ENCODE data around the gene CDC14B.
A peak's percentile ranks its signal among the peaks of the same experiment; 100 is the strongest.

The CDC14B gene

GRCh38 chr9:96574931-96575351, 44.7 kb downstream of the CDC14B start:
- DNase-seq: no peak
- Histone ChIP-seq H3K27ac (ENCODE audit: low read length, poor library complexity, severe bottlenecking) (no peak overlapping the region), H3K9me3 (ENCODE audit: control insufficient read depth, low read length) (no peaks in the 10 kb centered on the region), H2BK12ac (ENCODE audit: low read length in 2 of 2) (no peak overlapping the region), H2BK120ac (ENCODE audit: low read depth, low read length) (no peak overlapping the region), H3K4me2 (ENCODE audit: low read length, poor library complexity, severe bottlenecking) (no peak overlapping the region), H4K91ac (ENCODE audit: low read length) (no peak overlapping the region), H3K14ac (ENCODE audit: low read length in 2 of 2) (no peak overlapping the region), H2BK15ac (ENCODE audit: low read depth, poor library complexity, severe bottlenecking) (no peak overlapping the region), H3K79me1 (replicated peaks; ENCODE audit: low read length, poor library complexity, severe bottlenecking) (peaks cover 32% of the 10 kb centered on the region), H2BK5ac (ENCODE audit: low read depth, low read length, poor library complexity, severe bottlenecking) (no peak overlapping the region), H3K36me3 (ENCODE audit: control insufficient read depth in 1 of 2, insufficient read depth in 2 of 2, low read depth in 1 of 2, low read length in 2 of 2) (peaks cover 0 to 5% of the 10 kb centered on the region in 2 experiments), H3K4ac (ENCODE audit: low read depth in 1 of 2, low read length in 2 of 2) (no peak overlapping the region), H3K18ac (ENCODE audit: low read depth in 1 of 2, low read length in 2 of 2) (no peak overlapping the region), H3K27me3 (ENCODE audit: control insufficient read depth in 1 of 2, insufficient read depth in 1 of 2, low read length in 2 of 2) (no peaks in the 10 kb centered on the region), H2AK5ac (ENCODE audit: low read length, severe bottlenecking) (no peak overlapping the region), H4K8ac (ENCODE audit: low read length) (no peak overlapping the region), H2AFZ (ENCODE audit: low read depth, low read length) (no peak overlapping the region), H3K4me3 (ENCODE audit: insufficient read depth in 1 of 2, low read depth in 1 of 2, low read length in 2 of 2) (peak overlapping the region in 1 of 2 experiments; percentile 56), H3K4me1 (ENCODE audit: control insufficient read depth, insufficient read depth, low read depth, low read length) (no peaks in the 10 kb centered on the region), H3K9ac (ENCODE audit: low read length) (peak overlapping the region; percentile 56), H3K23ac (ENCODE audit: low read length in 2 of 2) (no peak overlapping the region)
- WGBS: 93% methylated on average over 8 of the region's 8 CpGs

GRCh38 chr9:96574455-96574854, 45.2 kb downstream of the CDC14B start:
- no peak overlapping the region for H4K8ac ChIP-seq (ENCODE audit: low read length)
- no peak overlapping the region for H2BK5ac ChIP-seq (ENCODE audit: low read depth, low read length, poor library complexity, severe bottlenecking)
- no peaks in the 10 kb centered on the region for H3K27me3 ChIP-seq (ENCODE audit: control insufficient read depth in 1 of 2, insufficient read depth in 1 of 2, low read length in 2 of 2)
- no peak overlapping the region for H2BK120ac ChIP-seq (ENCODE audit: low read depth, low read length)
- 100% methylated on average over 1 of the region's 4 CpGs for WGBS
- no peak overlapping the region for H4K91ac ChIP-seq (ENCODE audit: low read length)
- DNase-seq: no peak
- no peak overlapping the region for H2BK12ac ChIP-seq (ENCODE audit: low read length in 2 of 2)
- H2AK5ac ChIP-seq (ENCODE audit: low read length, severe bottlenecking): no peak overlapping the region
- peak overlapping the region in 1 of 2 experiments; percentile 56 for H3K4me3 ChIP-seq (ENCODE audit: insufficient read depth in 1 of 2, low read depth in 1 of 2, low read length in 2 of 2)
- H3K4ac ChIP-seq (ENCODE audit: low read depth in 1 of 2, low read length in 2 of 2): no peak overlapping the region
- H2BK15ac ChIP-seq (ENCODE audit: low read depth, poor library complexity, severe bottlenecking): no peak overlapping the region
- peaks cover 31% of the 10 kb centered on the region for H3K79me1 ChIP-seq (replicated peaks; ENCODE audit: low read length, poor library complexity, severe bottlenecking)
- H3K9ac ChIP-seq (ENCODE audit: low read length): peak overlapping the region; percentile 56
- no peak overlapping the region for H3K4me2 ChIP-seq (ENCODE audit: low read length, poor library complexity, severe bottlenecking)
- no peaks in the 10 kb centered on the region for H3K9me3 ChIP-seq (ENCODE audit: control insufficient read depth, low read length)
- no peak overlapping the region for H3K14ac ChIP-seq (ENCODE audit: low read length in 2 of 2)
- H3K36me3 ChIP-seq (ENCODE audit: control insufficient read depth in 1 of 2, insufficient read depth in 2 of 2, low read depth in 1 of 2, low read length in 2 of 2): peaks cover 0 to 5% of the 10 kb centered on the region in 2 experiments
- no peak overlapping the region for H3K27ac ChIP-seq (ENCODE audit: low read length, poor library complexity, severe bottlenecking)
- no peaks in the 10 kb centered on the region for H3K4me1 ChIP-seq (ENCODE audit: control insufficient read depth, insufficient read depth, low read depth, low read length)
- H2AFZ ChIP-seq (ENCODE audit: low read depth, low read length): no peak overlapping the region
- no peak overlapping the region for H3K23ac ChIP-seq (ENCODE audit: low read length in 2 of 2)
- H3K18ac ChIP-seq (ENCODE audit: low read depth in 1 of 2, low read length in 2 of 2): no peak overlapping the region

- peaks cover 24% of the 10 kb centered on the region for H3K79me1 ChIP-seq (replicated peaks; ENCODE audit: low read length, poor library complexity, severe bottlenecking)
These were observed 52.4 kb downstream of the CDC14B start for GRCh38 chr9:96567203-96567700.

DNA sequence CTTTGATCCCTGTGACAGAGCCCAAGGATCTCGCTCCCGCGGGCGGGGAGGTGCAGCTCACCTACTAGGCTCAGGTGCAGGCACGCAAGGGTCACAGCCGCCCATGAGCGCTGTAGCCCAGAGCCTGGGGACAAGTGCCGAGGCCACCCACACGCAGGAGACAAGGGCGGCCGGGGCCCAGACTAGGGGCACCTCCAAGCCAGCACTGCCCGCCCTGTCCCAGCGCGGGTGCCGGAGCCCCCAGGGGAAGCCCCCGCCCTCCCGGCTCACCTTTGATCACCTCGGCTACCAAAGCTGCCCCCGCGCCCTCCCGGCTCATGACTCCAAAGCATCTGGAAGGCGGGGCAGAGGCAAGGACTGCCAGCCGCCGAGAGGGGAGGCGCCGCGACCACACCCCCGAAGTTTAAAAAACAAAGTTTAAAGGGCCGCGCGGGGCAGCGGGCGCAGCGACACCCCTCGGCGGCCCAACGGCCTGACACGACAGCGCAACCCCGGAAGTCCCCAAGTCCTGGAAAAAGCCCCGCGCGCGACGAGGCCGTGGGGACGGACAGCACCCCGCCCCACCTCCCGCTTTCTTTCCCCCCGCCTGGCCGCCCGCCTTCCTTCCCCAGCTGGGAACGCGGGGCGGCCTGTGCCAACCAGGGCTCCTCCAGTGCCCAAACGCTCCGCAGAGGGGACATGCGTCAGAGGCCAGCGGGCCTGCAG, 53.0 kb downstream of the CDC14B start:
- peak overlapping the region; percentile 95 for H4K91ac ChIP-seq (ENCODE audit: low read length)
- H2AFZ ChIP-seq (ENCODE audit: low read depth, low read length): peak overlapping the region; percentile 94
- peak overlapping the region in 1 of 2 experiments; percentile 97 for H3K14ac ChIP-seq (ENCODE audit: low read length in 2 of 2)
- H3K27me3 ChIP-seq (ENCODE audit: control insufficient read depth in 1 of 2, insufficient read depth in 1 of 2, low read length in 2 of 2): no peaks in the 10 kb centered on the region
- peak overlapping the region in 1 of 2 experiments; percentile 54 for H2BK12ac ChIP-seq (ENCODE audit: low read length in 2 of 2)
- H3K79me1 ChIP-seq (replicated peaks; ENCODE audit: low read length, poor library complexity, severe bottlenecking): peaks cover 19% of the 10 kb centered on the region
- H2AK5ac ChIP-seq (ENCODE audit: low read length, severe bottlenecking): no peak overlapping the region
- peak overlapping the region; percentile 90 for H2BK5ac ChIP-seq (ENCODE audit: low read depth, low read length, poor library complexity, severe bottlenecking)
- H3K4me1 ChIP-seq (ENCODE audit: control insufficient read depth, insufficient read depth, low read depth, low read length): peaks cover 3% of the 10 kb centered on the region
- H3K9ac ChIP-seq (ENCODE audit: low read length): peak overlapping the region; percentile 86
- H3K9me3 ChIP-seq (ENCODE audit: control insufficient read depth, low read length): no peaks in the 10 kb centered on the region
- peak overlapping the region; percentile 78 for H3K4me2 ChIP-seq (ENCODE audit: low read length, poor library complexity, severe bottlenecking)
- peak overlapping the region; percentile 17 to 30 for H3K23ac ChIP-seq (ENCODE audit: low read length in 2 of 2)
- peaks cover 0 to 26% of the 10 kb centered on the region in 2 experiments for H3K36me3 ChIP-seq (ENCODE audit: control insufficient read depth in 1 of 2, insufficient read depth in 2 of 2, low read depth in 1 of 2, low read length in 2 of 2)
- H3K18ac ChIP-seq (ENCODE audit: low read depth in 1 of 2, low read length in 2 of 2): peak overlapping the region; percentile 74 to 94
- peak overlapping the region; percentile 82 to 85 for H3K4me3 ChIP-seq (ENCODE audit: insufficient read depth in 1 of 2, low read depth in 1 of 2, low read length in 2 of 2)
- no peak overlapping the region for H3K27ac ChIP-seq (ENCODE audit: low read length, poor library complexity, severe bottlenecking)
- under 1% methylated on average over 57 of the region's 59 CpGs for WGBS
- peak overlapping the region; percentile 23 for H2BK15ac ChIP-seq (ENCODE audit: low read depth, poor library complexity, severe bottlenecking)
- H2BK120ac ChIP-seq (ENCODE audit: low read depth, low read length): peak overlapping the region; percentile 91
- DNase-seq: peak; percentile 74
- H3K4ac ChIP-seq (ENCODE audit: low read depth in 1 of 2, low read length in 2 of 2): peak overlapping the region; percentile 93 to 98
- H4K8ac ChIP-seq (ENCODE audit: low read length): peak overlapping the region; percentile 100

More at GRCh38 chr9:96567203-96567700, 52.4 kb downstream of the CDC14B start:
- Histone ChIP-seq H2BK5ac (ENCODE audit: low read depth, low read length, poor library complexity, severe bottlenecking) (peak overlapping the region; percentile 90), H2BK15ac (ENCODE audit: low read depth, poor library complexity, severe bottlenecking) (no peak overlapping the region), H3K4ac (ENCODE audit: low read depth in 1 of 2, low read length in 2 of 2) (peak overlapping the region; percentile 93 to 98), H2AK5ac (ENCODE audit: low read length, severe bottlenecking) (no peak overlapping the region), H3K4me3 (ENCODE audit: insufficient read depth in 1 of 2, low read depth in 1 of 2, low read length in 2 of 2) (peak overlapping the region; percentile 82 to 85), H2BK12ac (ENCODE audit: low read length in 2 of 2) (no peak overlapping the region), H3K4me2 (ENCODE audit: low read length, poor library complexity, severe bottlenecking) (peak overlapping the region; percentile 78), H4K8ac (ENCODE audit: low read length) (peak overlapping the region; percentile 100), H3K9ac (ENCODE audit: low read length) (peak overlapping the region; percentile 86), H3K4me1 (ENCODE audit: control insufficient read depth, insufficient read depth, low read depth, low read length) (peaks cover 3% of the 10 kb centered on the region), H3K14ac (ENCODE audit: low read length in 2 of 2) (peak overlapping the region in 1 of 2 experiments; percentile 97), H3K9me3 (ENCODE audit: control insufficient read depth, low read length) (no peaks in the 10 kb centered on the region), H3K36me3 (ENCODE audit: control insufficient read depth in 1 of 2, insufficient read depth in 2 of 2, low read depth in 1 of 2, low read length in 2 of 2) (peaks cover 0 to 22% of the 10 kb centered on the region in 2 experiments), H3K23ac (ENCODE audit: low read length in 2 of 2) (peak overlapping the region; percentile 17 to 30), H3K27me3 (ENCODE audit: control insufficient read depth in 1 of 2, insufficient read depth in 1 of 2, low read length in 2 of 2) (no peaks in the 10 kb centered on the region), H4K91ac (ENCODE audit: low read length) (peak overlapping the region; percentile 95), H2BK120ac (ENCODE audit: low read depth, low read length) (peak overlapping the region; percentile 91), H3K27ac (ENCODE audit: low read length, poor library complexity, severe bottlenecking) (no peak overlapping the region), H3K18ac (ENCODE audit: low read depth in 1 of 2, low read length in 2 of 2) (peak overlapping the region; percentile 74 to 94), H2AFZ (ENCODE audit: low read depth, low read length) (peak overlapping the region; percentile 94)
- DNase-seq: no peak
- 2% methylated on average over 17 of the region's 20 CpGs for WGBS
